HG03565 (cell line): ENCODE results near the gene HOXA5.

ENCODE experiments used
- ATAC-seq: cut with Tn5 transposase; IDR thresholded peaks from one replicate; pipeline ENCODE4 v1.9.1; 2021; ENCODE audit warnings: mild to moderate bottlenecking, moderate library complexity; ENCODE audit not compliant: unreplicated experiment

Gene HOXA5

GRCh38 chr7:27172315-27172774 lies 28.9 kb upstream of the HOXA5 start:
- ATAC-seq, result no peak

- ATAC-seq, result no peak
These were observed 28.3 kb upstream of the HOXA5 start for GRCh38 chr7:27171637-27172314.

GRCh38 chr7:27171325-27171636 lies 27.8 kb upstream of the HOXA5 start:
- ATAC-seq, result no peak

- ATAC-seq, result no peak
These were observed 27.2 kb upstream of the HOXA5 start for GRCh38 chr7:27170426-27171324.

GRCh38 chr7:27169658-27170425 lies 26.4 kb upstream of the HOXA5 start:
- no peak for ATAC-seq

- ATAC-seq, result no peak
These were observed 24.9 kb upstream of the HOXA5 start for GRCh38 chr7:27168265-27168947.

GRCh38 chr7:27167916-27168264 lies 24.4 kb upstream of the HOXA5 start:
- no peak for ATAC-seq

- ATAC-seq, result no peak
These were observed 23.3 kb upstream of the HOXA5 start for GRCh38 chr7:27166531-27167505.

GRCh38 chr7:27165996-27166530 lies 22.6 kb upstream of the HOXA5 start:
- ATAC-seq, result no peak

- ATAC-seq, result no peak
These were observed 21.9 kb upstream of the HOXA5 start, which contains the start of gene HOXA9 for GRCh38 chr7:27165089-27165995. HOXA9 (minus strand) TSS chr7:27165537; CDS start chr7:27165457, 80 bp downstream.

GRCh38 chr7:27164367-27165088 lies 21.0 kb upstream of the HOXA5 start:
- no peak for ATAC-seq

- no peak for ATAC-seq
These were observed 20.5 kb upstream of the HOXA5 start for GRCh38 chr7:27164045-27164366.

- no peak for ATAC-seq
These were observed 20.0 kb upstream of the HOXA5 start for GRCh38 chr7:27163288-27164044.

GRCh38 chr7:27162561-27163287 lies 19.2 kb upstream of the HOXA5 start:
- no peak for ATAC-seq

- no peak for ATAC-seq
These were observed 18.5 kb upstream of the HOXA5 start for GRCh38 chr7:27161721-27162560.
